ENCODE results near the gene PSMD8.

Gene PSMD8

GRCh38 chr19:38392707-38393308 lies 18.4 kb downstream of the PSMD8 start:
- H3K4me3 ChIP-seq (ENCODE audit: low read depth, low read length), result no peak overlapping the region
- no peak for TF ChIP-seq CTCF (IDR thresholded peaks at IDR 0.05; ENCODE audit: low read depth, low read length)

GRCh38 chr19:38394488-38394887 lies 20.1 kb downstream of the PSMD8 start:
- H3K4me3 ChIP-seq (ENCODE audit: low read depth, low read length), result no peak overlapping the region
- no peak for TF ChIP-seq CTCF (IDR thresholded peaks at IDR 0.05; ENCODE audit: low read depth, low read length)

GRCh38 chr19:38395381-38396114 lies 21.2 kb downstream of the PSMD8 start:
- no peak overlapping the region for H3K4me3 ChIP-seq (ENCODE audit: low read depth, low read length)
- no peak for TF ChIP-seq CTCF (IDR thresholded peaks at IDR 0.05; ENCODE audit: low read depth, low read length)

- TF ChIP-seq CTCF (IDR thresholded peaks at IDR 0.05; ENCODE audit: low read depth, low read length), result no peak
- no peak overlapping the region for H3K4me3 ChIP-seq (ENCODE audit: low read depth, low read length)
These were observed 24.7 kb downstream of the PSMD8 start for GRCh38 chr19:38399081-38399480.

- no peak for TF ChIP-seq CTCF (IDR thresholded peaks at IDR 0.05; ENCODE audit: low read depth, low read length)
- H3K4me3 ChIP-seq (ENCODE audit: low read depth, low read length), result no peak overlapping the region
These were observed 25.2 kb downstream of the PSMD8 start for GRCh38 chr19:38399537-38399936.

- H3K4me3 ChIP-seq (ENCODE audit: low read depth, low read length), result no peak overlapping the region
- TF ChIP-seq CTCF (IDR thresholded peaks at IDR 0.05; ENCODE audit: low read depth, low read length), result no peak
These were observed 26.0 kb downstream of the PSMD8 start for GRCh38 chr19:38400361-38400760.

GRCh38 chr19:38401148-38401547 lies 26.8 kb downstream of the PSMD8 start:
- H3K4me3 ChIP-seq (ENCODE audit: low read depth, low read length), result no peak overlapping the region
- no peak for TF ChIP-seq CTCF (IDR thresholded peaks at IDR 0.05; ENCODE audit: low read depth, low read length)
